ENCODE measurements around the gene NDUFS8.

NDUFS8 gene

GRCh38 chr11:68004551-68005335, 25.7 kb upstream of the NDUFS8 start:
- TF ChIP-seq SPI1 (IDR thresholded peaks at IDR 0.05; ENCODE audit: borderline replicate concordance, low read depth) (no peak; the same call in 1 of the 2 replicates), GABPA (IDR thresholded peaks at IDR 0.05; ENCODE audit: low read depth) (no peak), POLR2AphosphoS5 (IDR thresholded peaks at IDR 0.05; ENCODE audit: low read depth) (no peak), CTCF (IDR thresholded peaks at IDR 0.05; ENCODE audit: insufficient read depth, low read length) (no peak), REST (IDR thresholded peaks at IDR 0.05; ENCODE audit: insufficient replicate concordance, low read depth) (no peak)
- H3K27ac ChIP-seq (replicated peaks): peak overlapping the region; percentile 77
- DNase-seq (ENCODE audit: low read depth in 1 of 2, low spot score in 1 of 2): no peak
- H3K27me3 ChIP-seq (ENCODE audit: insufficient read depth, poor library complexity, severe bottlenecking): no peaks in the 10 kb centered on the region
- H3K4me3 ChIP-seq (replicated peaks; ENCODE audit: insufficient read depth, low read length): peak overlapping the region; percentile 73; the same call in 1 of the 2 replicates

- DNase-seq (ENCODE audit: low read depth in 1 of 2, low spot score in 1 of 2): no peak
- Histone ChIP-seq H3K4me3 (replicated peaks; ENCODE audit: insufficient read depth, low read length) (no peak overlapping the region), H3K27me3 (ENCODE audit: insufficient read depth, poor library complexity, severe bottlenecking) (no peaks in the 10 kb centered on the region), H3K27ac (replicated peaks) (no peak overlapping the region)
- TF ChIP-seq SPI1 (IDR thresholded peaks at IDR 0.05; ENCODE audit: borderline replicate concordance, low read depth): no peak
- TF ChIP-seq CTCF (IDR thresholded peaks at IDR 0.05; ENCODE audit: insufficient read depth, low read length): no peak
- no peak for TF ChIP-seq POLR2AphosphoS5 (IDR thresholded peaks at IDR 0.05; ENCODE audit: low read depth)
- TF ChIP-seq REST (IDR thresholded peaks at IDR 0.05; ENCODE audit: insufficient replicate concordance, low read depth): no peak
- no peak for TF ChIP-seq GABPA (IDR thresholded peaks at IDR 0.05; ENCODE audit: low read depth)
Measured at GRCh38 chr11:68006606-68007166, 23.8 kb upstream of the NDUFS8 start.

GRCh38 chr11:68007498-68008380, 22.7 kb upstream of the NDUFS8 start:
- peak overlapping the region; percentile 95 for H3K27ac ChIP-seq (replicated peaks)
- no peak for TF ChIP-seq GABPA (IDR thresholded peaks at IDR 0.05; ENCODE audit: low read depth)
- TF ChIP-seq POLR2AphosphoS5 (IDR thresholded peaks at IDR 0.05; ENCODE audit: low read depth): no peak
- no peak for TF ChIP-seq REST (IDR thresholded peaks at IDR 0.05; ENCODE audit: insufficient replicate concordance, low read depth)
- TF ChIP-seq SPI1 (IDR thresholded peaks at IDR 0.05; ENCODE audit: borderline replicate concordance, low read depth): no peak
- no peak for TF ChIP-seq CTCF (IDR thresholded peaks at IDR 0.05; ENCODE audit: insufficient read depth, low read length)
- H3K4me3 ChIP-seq (replicated peaks; ENCODE audit: insufficient read depth, low read length): no peak overlapping the region
- no peak for DNase-seq (ENCODE audit: low read depth in 1 of 2, low spot score in 1 of 2)
- no peaks in the 10 kb centered on the region for H3K27me3 ChIP-seq (ENCODE audit: insufficient read depth, poor library complexity, severe bottlenecking)

Measured in HL-60 (cell line).